ENCODE measurements around the gene MAGOHB.

- no peak for TF ChIP-seq CTCF (IDR thresholded peaks at IDR 0.05 in 2 of 3, conservative IDR thresholded peaks at IDR 0.05 in 1 of 3; ENCODE audit: control insufficient read depth in 2 of 3, extremely low read depth in 1 of 3, insufficient read depth in 1 of 3, low read depth in 3 of 3, low read length in 3 of 3)
- no peak for TF ChIP-seq HDGF (IDR thresholded peaks at IDR 0.05)
- TF ChIP-seq POLR2A (IDR thresholded peaks at IDR 0.05; ENCODE audit: low read depth, low read length) = no peak
Observed at GRCh38 chr12:10634427-10634826, 21.0 kb upstream of the MAGOHB start.

All from GM12878 (cell line).